K562 (cell line): ENCODE results near the gene P2RY6. TPM values are rescaled to one million over a fixed set of nuclear protein-coding genes. Genes with fewer than 3 reads are reported as not detected.

Experiments used
- ATAC-seq: fragments of 200-7000 bp; cut with Tn5 transposase; 3 replicates; pipeline ENCODE4 v1.9.1; 2020; ENCODE audit warnings: moderate library complexity
- BruUV-seq: library from RNA; stranded (reverse); fragments of 400-500 nt; replicated peaks from 2 replicates; lab custom pipeline; 2021; lab: Mats Ljungman, UMichigan
- CTCF ChIA-PET: fragments of 300-600 bp; formaldehyde crosslinking; extraction: SDS; loops from one replicate; lab custom pipeline; 2021; ENCODE audit warnings: low intra/inter-chr PET ratio; lab: Yijun Ruan, JAX
- POLR2A ChIA-PET: fragments of 300-600, 350-650 bp; sonication (Branson Sonifier 250); formaldehyde crosslinking; extraction: SDS; loops from one replicate; lab custom pipeline; 2021; ENCODE audit warnings: antibody characterized with exemption, inconsistent platforms; lab: Yijun Ruan, JAX
- DNase-seq, 4 experiments: peaks; one replicate each; pipeline versions ENCODE4 v3.0.0 to v3.0.0-alpha.2; 2011 to 2018; ENCODE audit warnings: low spot score in 3 of 4, mixed read lengths in 3 of 4; ENCODE audit errors: extremely low read depth in 1 of 4
- FAIRE-seq: peaks from 2 replicates; lab custom pipeline; 2011; peaks lifted over from hg19 to GRCh38; lab: Jason Lieb, UNC
- H2AFZ ChIP-seq: 2 replicates; pipeline ENCODE4 v1.6.0; 2011; ENCODE audit warnings: low read depth, low read length, control low read depth, inconsistent platforms
- H3K27ac ChIP-seq: fragments of 200-600 bp; 3 replicates; pipeline ENCODE4 v1.8.0; 2011; ENCODE audit warnings: low read depth, mild to moderate bottlenecking, control low read depth, inconsistent platforms, low read length, moderate library complexity, mixed read lengths; ENCODE audit errors: extremely low read depth
- H3K27me3 ChIP-seq, 2 experiments: fragments of 300-600 bp in 1 of 2; 2 replicates in 1 of 2; 3 replicates in 1 of 2; pipeline versions ENCODE4 v1.6.0 to v1.8.0; 2011; ENCODE audit warnings: inconsistent platforms in 2 of 2, low read length in 2 of 2, mild to moderate bottlenecking in 1 of 2, mixed read lengths in 1 of 2, moderate library complexity in 1 of 2; ENCODE audit not compliant: control insufficient read depth in 2 of 2, insufficient read depth in 2 of 2
- H3K36me3 ChIP-seq: fragments of 300-600 bp; 3 replicates; pipeline ENCODE4 v1.8.0; 2011; ENCODE audit warnings: mild to moderate bottlenecking, low read length, inconsistent platforms; ENCODE audit not compliant: control insufficient read depth, insufficient read depth
- H3K4me1 ChIP-seq, 2 experiments: fragments of 200-600 bp in 1 of 2; replicated peaks in 1 of 2; 2 replicates in 1 of 2; 3 replicates in 1 of 2; pipeline versions ENCODE4 v1.5.1 to v1.8.0; 2011; ENCODE audit warnings: inconsistent platforms in 2 of 2, low read length in 2 of 2, mild to moderate bottlenecking in 1 of 2, mixed read lengths in 1 of 2, moderate library complexity in 1 of 2; ENCODE audit not compliant: control insufficient read depth in 2 of 2, insufficient read depth in 2 of 2
- H3K4me2 ChIP-seq: 2 replicates; pipeline ENCODE4 v1.6.1; 2011; ENCODE audit warnings: low read length, control low read depth, inconsistent platforms, mixed read lengths; ENCODE audit not compliant: insufficient read depth
- H3K4me3 ChIP-seq: fragments of 200-600 bp; sonication (generic), shearing (Covaris generic); 2 replicates; pipeline ENCODE4 v1.5.1; 2016; ENCODE audit warnings: control low read depth, inconsistent platforms
- H3K79me2 ChIP-seq: fragments of 200-600 bp; 3 replicates; pipeline ENCODE4 v1.8.0; 2011; ENCODE audit warnings: low read length, inconsistent platforms; ENCODE audit not compliant: control insufficient read depth, insufficient read depth
- H3K9ac ChIP-seq, 2 experiments: 2 replicates each; pipeline versions ENCODE4 v1.6.0 to v1.6.1; 2011; ENCODE audit warnings: low read depth in 2 of 2, low read length in 2 of 2, control low read depth in 1 of 2, inconsistent platforms in 1 of 2, mild to moderate bottlenecking in 1 of 2, mixed read lengths in 1 of 2; ENCODE audit not compliant: insufficient read depth in 1 of 2
- H3K9me1 ChIP-seq: one replicate; pipeline ENCODE4 v1.6.0; 2011; ENCODE audit warnings: inconsistent platforms, mild to moderate bottlenecking, low read length, moderate library complexity; ENCODE audit not compliant: control insufficient read depth, insufficient read depth
- H3K9me3 ChIP-seq: replicated peaks from 2 replicates; pipeline ENCODE4 v1.5.1; 2011; ENCODE audit warnings: low read depth, low read length, inconsistent platforms; ENCODE audit not compliant: control insufficient read depth, insufficient read depth
- H4K20me1 ChIP-seq: replicated peaks from 2 replicates; pipeline ENCODE4 v1.6.1; 2011; ENCODE audit warnings: low read length, inconsistent platforms, mixed read lengths; ENCODE audit not compliant: control insufficient read depth, insufficient read depth
- BCOR ChIP-seq: fragments of 450-650 bp; IDR thresholded peaks from 2 replicates; pipeline ENCODE4 v1.6.1; 2016
- CTCF ChIP-seq, 3 experiments: IDR thresholded peaks in 2 of 3; conservative IDR thresholded peaks in 1 of 3; 2 replicates each; pipeline ENCODE4 v1.5.1; 2011 to 2012; ENCODE audit warnings: low read length in 3 of 3, mild to moderate bottlenecking in 3 of 3, control low read depth in 2 of 3, improper control_type of control experiment in 1 of 3, inconsistent platforms in 1 of 3, low read depth in 1 of 3, mixed read lengths in 1 of 3, moderate library complexity in 1 of 3; ENCODE audit not compliant: insufficient read depth in 2 of 3
- DEAF1 ChIP-seq: fragments of 450-650 bp; formaldehyde crosslinking; IDR thresholded peaks from 2 replicates; pipeline ENCODE4 v1.4.0; 2020; ENCODE audit warnings: mild to moderate bottlenecking, moderate library complexity
- L3MBTL2 ChIP-seq: fragments of 450-650 bp; IDR thresholded peaks from 2 replicates; pipeline ENCODE4 v1.6.1; 2016; ENCODE audit warnings: mild to moderate bottlenecking, moderate library complexity
- NFE2L1 ChIP-seq: fragments of 450-650 bp; IDR thresholded peaks from 2 replicates; pipeline ENCODE4 v1.6.1; 2016; ENCODE audit warnings: missing genetic modification characterization, low read depth, mild to moderate bottlenecking, missing compliant biosample characterization, moderate library complexity, borderline replicate concordance
- POU5F1 ChIP-seq: fragments of 150-350 bp; IDR thresholded peaks from 2 replicates; pipeline ENCODE4 v1.6.1; 2014; ENCODE audit warnings: borderline replicate concordance, low read length, low read depth, mild to moderate bottlenecking; ENCODE audit not compliant: partially characterized antibody
- RAD21 ChIP-seq, 2 experiments: fragments of 250-450 bp in 1 of 2; fragments of 450-650 bp in 1 of 2; sonication (Bioruptor Pico) in 1 of 2; formaldehyde crosslinking in 1 of 2; IDR thresholded peaks in 1 of 2; conservative IDR thresholded peaks in 1 of 2; 2 replicates each; pipeline versions ENCODE4 v1.4.0 to v1.8.0; 2020 to 2022; ENCODE audit warnings: mild to moderate bottlenecking in 2 of 2, moderate library complexity in 1 of 2
- SAFB2 ChIP-seq: fragments of 200-400 bp; formaldehyde crosslinking; IDR thresholded peaks from 2 replicates; pipeline ENCODE4 v1.6.1; 2018; ENCODE audit warnings: borderline replicate concordance, low read length, low read depth, moderate library complexity; ENCODE audit not compliant: severe bottlenecking
- SMC3 ChIP-seq: conservative IDR thresholded peaks from 2 replicates; pipeline ENCODE4 v1.6.1; 2011; ENCODE audit warnings: low read depth, low read length, improper control_type of control experiment; ENCODE audit not compliant: insufficient read depth
- STAG1 ChIP-seq: sonication (generic); formaldehyde crosslinking; IDR thresholded peaks from 2 replicates; pipeline ENCODE4 v1.5.0; 2020; ENCODE audit warnings: missing genetic modification reagents, borderline replicate concordance
- ZBTB2 ChIP-seq: fragments of 450-650 bp; IDR thresholded peaks from 2 replicates; pipeline ENCODE4 v1.6.1; 2016; ENCODE audit warnings: antibody characterized with exemption
- ZKSCAN1 ChIP-seq: fragments of 150-350 bp; IDR thresholded peaks from 2 replicates; pipeline ENCODE4 v1.6.1; 2016; ENCODE audit warnings: low read depth, low read length
- ZNF408 ChIP-seq: fragments of 250-450 bp; sonication (Bioruptor Pico); IDR thresholded peaks from 2 replicates; pipeline ENCODE4 v1.4.0; 2020; ENCODE audit warnings: low read depth, mild to moderate bottlenecking, moderate library complexity
- ZNF785 ChIP-seq: fragments of 250-450 bp; sonication (Bioruptor Pico); IDR thresholded peaks from 2 replicates; pipeline ENCODE4 v1.4.0; 2020; ENCODE audit warnings: mild to moderate bottlenecking
- WGBS: fragments of 100-300 bp; shearing (Covaris generic); methylation state at CpG from one replicate; pipeline ENCODE4 v1.1.6; 2016; ENCODE audit warnings: low coverage, mixed read lengths; ENCODE audit not compliant: insufficient coverage; ENCODE audit errors: missing lambda C conversion rate; 5-methylcytosine and 5-hydroxymethylcytosine counted together
- in situ Hi-C: fragments of 300-500 bp; cut with MboI; formaldehyde crosslinking; loops from 4 replicates; pipeline ENCODE4 v1.15.0; 2018; ENCODE audit warnings: inconsistent platforms, mixed read lengths
- intact Hi-C: fragments of 100-400 bp; cut with micrococcal nuclease; formaldehyde crosslinking; loops from 2 replicates; pipeline ENCODE4 v1.14.2; 2022
- polyA plus RNA-seq, 8 experiments: library from polyadenylated mRNA; depleted of rRNA in 4 of 8; stranded (reverse) in 5 of 8; unstranded in 3 of 8; fragments of >200 nt; fragmentation: Nextera tagmentation in 2 of 8; fragmentation: Illumina TruSeq in 1 of 8; extraction: Ambion mirVana in 2 of 8; extraction: Trizol in 1 of 8; gene quantifications; 2 replicates each; pipeline versions ENCODE4 v1.2.1 to v1.2.3, GENCODE V29; 2011 to 2014; ENCODE audit warnings: inconsistent platforms in 1 of 8, missing spikeins in 1 of 8
- total RNA-seq, 7 experiments: library from RNA; depleted of rRNA in 6 of 7; stranded (reverse); fragments of >200 nt in 6 of 7; fragmentation: Illumina TruSeq in 2 of 7; extraction: Trizol in 2 of 7; gene quantifications; 2 replicates each; pipeline versions ENCODE4 v1.2.1 to v1.2.3, GENCODE V29; 2011 to 2021; ENCODE audit warnings: low replicate concordance in 1 of 7

Gene P2RY6
- total and polyA plus RNA-seq, 9 of the 15 experiments (the other 6 are each of a cell fraction or from before 2014, with no cell fraction given), result not detected

- TF ChIP-seq SAFB2 (no peak), POU5F1 (no peak)
Observed at GRCh38 chr11:73236205-73236765, 35.9 kb upstream of the P2RY6 start (continued).

GRCh38 chr11:73236854-73237253 is 35.3 kb upstream of the P2RY6 start:
- POLR2A ChIA-PET, result interaction anchor here (0.6 to 1.2 kb wide), 5 partner anchors 9 to 466 kb away, joined by 3 to 4 read pairs (median 3); partner anchors contain the start of gene FCHSD2
- peak; percentile 78 for FAIRE-seq
- TF ChIP-seq ZNF785 (CRISPR knock-in tag), result no peak
- TF ChIP-seq NFE2L1 (tag), result no peak
- TF ChIP-seq DEAF1, result 0 out of 2 replicates have a peak, but pooled peaks have one; percentile 30
- peak in 1 of 2 experiments; percentile 74; a peak in 2 of 4 replicates for TF ChIP-seq RAD21 (CRISPR knock-in tag; conservative IDR thresholded peaks at IDR 0.05 in 1 of 2, IDR thresholded peaks at IDR 0.05 in 1 of 2)
- peak; percentile 45; the same call in 1 of the 2 replicates for TF ChIP-seq BCOR
- TF ChIP-seq CTCF (IDR thresholded peaks at IDR 0.05 in 2 of 3, conservative IDR thresholded peaks at IDR 0.05 in 1 of 3; ENCODE audit: insufficient read depth in 2 of 3, low read depth in 1 of 3, low read length in 3 of 3), result peak; percentile 73 to 89 (median 77)
- no peak for TF ChIP-seq ZKSCAN1
- TF ChIP-seq ZNF408 (CRISPR knock-in tag), result no peak
- 0 out of 2 replicates have a peak, but pooled peaks have one; percentile 12 for TF ChIP-seq L3MBTL2
- 0 out of 2 replicates have a peak, but pooled peaks have one; percentile 8 for TF ChIP-seq STAG1 (CRISPR knock-in tag)
- TF ChIP-seq ZBTB2, result no peak
- peak; percentile 75 for TF ChIP-seq SMC3

More at GRCh38 chr11:73236854-73237253, 35.3 kb upstream of the P2RY6 start:
- WGBS, result 16% methylated on average over 6 of the region's 6 CpGs
- no peaks in the 10 kb centered on the region for H3K36me3 ChIP-seq
- H3K79me2 ChIP-seq, result no peaks in the 10 kb centered on the region
- DNase-seq, result peak; percentile 54 to 71 (median 62)
- H3K4me2 ChIP-seq, result no peak overlapping the region
- peak; percentile 88 for ATAC-seq
- CTCF ChIA-PET, result interaction anchor here (1.0 to 1.3 kb wide), 3 partner anchors 52 to 405 kb away, joined by 3 to 8 read pairs (median 4); no protein-coding TSS in a partner anchor
- no peaks in the 10 kb centered on the region for H4K20me1 ChIP-seq
- intact Hi-C loops, result no loop called here
- no peak overlapping the region for H3K4me3 ChIP-seq
- no peak overlapping the region for H2AFZ ChIP-seq
- in situ Hi-C loops, result loop anchor here (5.0 kb wide), 2 partner anchors 50 to 510 kb away; no protein-coding TSS in a partner anchor
- no peak overlapping the region for H3K27ac ChIP-seq
- no TSS peak for BruUV-seq
- no peak overlapping the region for H3K9ac ChIP-seq
- no peaks in the 10 kb centered on the region for H3K9me3 ChIP-seq
- H3K4me1 ChIP-seq, result peaks cover 0 to 12% of the 10 kb centered on the region in 2 experiments; a peak in 2 of 5 replicates
- H3K27me3 ChIP-seq, result peaks cover 6 to 58% of the 10 kb centered on the region in 2 experiments; a peak in 3 of 5 replicates
- no peaks in the 10 kb centered on the region for H3K9me1 ChIP-seq
